ENCODE data around the gene PHF21A. TPM values are rescaled to one million over a fixed set of nuclear protein-coding genes. Genes with fewer than 3 reads are reported as not detected.

The PHF21A gene
- total and polyA plus RNA-seq, 8 donors, result 36.2 to 77.3 (median 69.3) TPM

GRCh38 chr11:46051102-46051501 is 70.2 kb downstream of the PHF21A start:
- Histone ChIP-seq H3K9me3 (no peaks in the 10 kb centered on the region), H3K36me3 (no peaks in the 10 kb centered on the region), H3K27me3 (no peaks in the 10 kb centered on the region), H3K4me3 (no peak overlapping the region), H3K27ac (peak overlapping the region in 1 of 2 donors; percentile 35), H3K4me1 (peaks cover 12 to 24% of the 10 kb centered on the region in 2 donors)
- intact Hi-C loops (cut with DNase I), result no loop called here
- TF ChIP-seq, protein P1, sequence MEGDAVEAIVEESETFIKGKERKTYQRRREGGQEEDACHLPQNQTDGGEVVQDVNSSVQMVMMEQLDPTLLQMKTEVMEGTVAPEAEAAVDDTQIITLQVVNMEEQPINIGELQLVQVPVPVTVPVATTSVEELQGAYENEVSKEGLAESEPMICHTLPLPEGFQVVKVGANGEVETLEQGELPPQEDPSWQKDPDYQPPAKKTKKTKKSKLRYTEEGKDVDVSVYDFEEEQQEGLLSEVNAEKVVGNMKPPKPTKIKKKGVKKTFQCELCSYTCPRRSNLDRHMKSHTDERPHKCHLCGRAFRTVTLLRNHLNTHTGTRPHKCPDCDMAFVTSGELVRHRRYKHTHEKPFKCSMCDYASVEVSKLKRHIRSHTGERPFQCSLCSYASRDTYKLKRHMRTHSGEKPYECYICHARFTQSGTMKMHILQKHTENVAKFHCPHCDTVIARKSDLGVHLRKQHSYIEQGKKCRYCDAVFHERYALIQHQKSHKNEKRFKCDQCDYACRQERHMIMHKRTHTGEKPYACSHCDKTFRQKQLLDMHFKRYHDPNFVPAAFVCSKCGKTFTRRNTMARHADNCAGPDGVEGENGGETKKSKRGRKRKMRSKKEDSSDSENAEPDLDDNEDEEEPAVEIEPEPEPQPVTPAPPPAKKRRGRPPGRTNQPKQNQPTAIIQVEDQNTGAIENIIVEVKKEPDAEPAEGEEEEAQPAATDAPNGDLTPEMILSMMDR (IDR thresholded peaks at IDR 0.05), result no peak
- no peak for DNase-seq
- no peak for ATAC-seq

GRCh38 chr11:46050662-46051061 is 70.6 kb downstream of the PHF21A start:
- Histone ChIP-seq H3K4me3 (no peak overlapping the region), H3K36me3 (no peaks in the 10 kb centered on the region), H3K9me3 (no peaks in the 10 kb centered on the region), H3K4me1 (peaks cover 12 to 26% of the 10 kb centered on the region in 2 donors), H3K27ac (peak overlapping the region; percentile 35 to 49), H3K27me3 (no peaks in the 10 kb centered on the region)
- intact Hi-C loops (cut with DNase I), result no loop called here
- no peak for DNase-seq
- ATAC-seq, result peak; percentile 20
- TF ChIP-seq, protein P1 (IDR thresholded peaks at IDR 0.05), result no peak

GRCh38 chr11:46050003-46050461 is 71.2 kb downstream of the PHF21A start:
- H3K27ac ChIP-seq, result peak overlapping the region; percentile 35 to 49
- ATAC-seq, result peak; percentile 95

DNA sequence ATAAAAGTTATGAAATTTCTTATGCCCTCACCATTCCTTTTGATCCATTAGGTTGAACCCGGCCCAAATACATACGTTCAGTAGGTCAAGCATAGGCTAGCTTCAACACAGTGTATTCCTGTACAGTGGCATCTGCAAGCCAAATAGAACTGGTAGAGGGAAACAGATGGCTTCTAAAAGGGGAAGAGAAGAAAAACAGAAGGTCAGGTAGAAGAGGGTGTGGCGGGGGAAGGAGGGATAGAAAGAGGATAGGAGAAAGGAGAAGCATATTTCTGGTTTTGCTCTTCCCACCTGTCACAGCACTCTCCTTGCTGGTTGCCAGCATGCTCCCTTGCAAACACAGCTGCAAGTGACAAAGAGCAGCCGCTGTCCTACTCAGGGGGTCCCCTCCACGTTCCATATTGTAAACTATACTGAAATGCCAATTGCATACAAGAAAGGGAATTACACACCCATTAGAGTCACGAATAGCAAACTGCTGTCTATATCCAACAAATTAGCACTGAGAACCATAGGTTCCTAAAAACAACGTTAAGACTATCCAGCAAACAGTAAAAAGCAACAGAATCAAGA is 71.8 kb downstream of the PHF21A start:
- Histone ChIP-seq H3K36me3 (no peaks in the 10 kb centered on the region), H3K27me3 (no peaks in the 10 kb centered on the region), H3K4me3 (no peak overlapping the region), H3K27ac (peak overlapping the region; percentile 5 to 49), H3K9me3 (no peaks in the 10 kb centered on the region), H3K4me1 (peaks cover 12 to 32% of the 10 kb centered on the region in 2 donors)
- DNase-seq (no peak), ATAC-seq (no peak)
- TF ChIP-seq, protein P1 (IDR thresholded peaks at IDR 0.05), result no peak
- intact Hi-C loops (cut with DNase I), result no loop called here

More at GRCh38 chr11:46050003-46050461, 71.2 kb downstream of the PHF21A start:
- Histone ChIP-seq H3K27me3 (no peaks in the 10 kb centered on the region), H3K4me1 (peaks cover 12 to 26% of the 10 kb centered on the region in 2 donors), H3K4me3 (no peak overlapping the region), H3K9me3 (no peaks in the 10 kb centered on the region), H3K36me3 (no peaks in the 10 kb centered on the region)
- TF ChIP-seq, protein P1 (IDR thresholded peaks at IDR 0.05), result no peak
- DNase-seq, result peak in 3 of 4 donors; percentile 46 to 79 (median 54)
- intact Hi-C loops (cut with DNase I), result no loop called here

GRCh38 chr11:46048198-46048597 is 73.1 kb downstream of the PHF21A start:
- H3K9me3 ChIP-seq, result no peaks in the 10 kb centered on the region
- no peak for DNase-seq
- ATAC-seq, result no peak
- no peaks in the 10 kb centered on the region for H3K27me3 ChIP-seq
- no peak overlapping the region for H3K4me3 ChIP-seq
- TF ChIP-seq, protein P1 (IDR thresholded peaks at IDR 0.05), result no peak
- H3K27ac ChIP-seq, result no peak overlapping the region
- H3K4me1 ChIP-seq, result peaks cover 12 to 32% of the 10 kb centered on the region in 2 donors
- intact Hi-C loops (cut with DNase I), result no loop called here
- H3K36me3 ChIP-seq, result no peaks in the 10 kb centered on the region
